GM12873 (cell line): ENCODE results near the gene TRPM2.

Experiments
- CTCF ChIP-seq: IDR thresholded peaks from 2 replicates; pipeline ENCODE4 v1.5.1; 2012; ENCODE audit warnings: low read depth, mild to moderate bottlenecking, moderate library complexity, low read length, control low read depth; ENCODE audit not compliant: insufficient read depth; ENCODE audit errors: missing control alignments

Gene TRPM2

GRCh38 chr21:44394733-44395132 is 41.3 kb downstream of the TRPM2 start:
- no peak for TF ChIP-seq CTCF

GRCh38 chr21:44395260-44395659 is 41.8 kb downstream of the TRPM2 start:
- no peak for TF ChIP-seq CTCF

- TF ChIP-seq CTCF: no peak
Observed at GRCh38 chr21:44397431-44398031, 44.1 kb downstream of the TRPM2 start.

GRCh38 chr21:44398499-44398898 is 45.1 kb downstream of the TRPM2 start:
- TF ChIP-seq CTCF: no peak

- no peak for TF ChIP-seq CTCF
Observed at GRCh38 chr21:44399151-44399954, 45.9 kb downstream of the TRPM2 start.

GRCh38 chr21:44399955-44400790 is 46.8 kb downstream of the TRPM2 start:
- no peak for TF ChIP-seq CTCF
